Globus pallidus (tissue), 1 donor: ENCODE measurements around the gene RHBDF1.
"Not testable (repeated sequence)": the region's sequence is repeated elsewhere in the genome, so short reads cannot be mapped to it uniquely, and the experiment has no call there.

Experiments
- DNase-seq: peaks from one replicate; pipeline ENCODE4 v3.0.0-alpha.2; 2015; ENCODE audit warnings: low spot score

RHBDF1 gene

DNA sequence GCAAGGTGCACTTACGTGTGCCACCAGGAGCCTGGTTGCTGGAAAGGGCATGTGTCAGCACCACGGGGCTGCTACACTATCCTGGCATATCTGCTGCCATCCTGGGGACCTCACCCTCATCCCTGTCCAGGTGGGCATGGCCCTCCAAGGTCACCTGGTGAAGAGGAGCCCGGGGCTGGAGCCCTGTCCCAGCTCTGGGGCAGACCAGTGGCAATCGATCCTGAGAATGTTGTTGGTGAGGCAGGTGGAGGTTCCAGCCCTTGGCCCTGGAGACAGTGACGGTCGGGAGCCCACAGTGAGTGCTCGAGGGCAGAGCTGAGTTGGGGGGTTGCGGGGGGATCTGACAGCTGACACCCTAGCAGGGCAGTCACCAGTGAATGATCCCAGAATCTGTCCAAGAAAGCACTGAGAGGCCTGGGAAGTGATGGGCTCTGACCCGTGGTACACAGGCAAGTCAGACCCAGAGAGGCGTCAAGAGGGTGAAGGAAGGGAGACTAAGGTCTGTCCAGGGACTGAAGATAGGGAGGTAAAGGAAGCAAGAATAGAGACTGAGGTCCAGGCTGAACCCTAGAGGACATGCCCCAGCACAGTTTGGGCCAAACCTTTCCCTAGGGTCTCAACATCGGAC, 36.6 kb downstream of the RHBDF1 start:
- DNase-seq: no peak

- DNase-seq: peak; percentile 38
Observed at GRCh38 chr16:35011-35677, 37.3 kb downstream of the RHBDF1 start.

DNA sequence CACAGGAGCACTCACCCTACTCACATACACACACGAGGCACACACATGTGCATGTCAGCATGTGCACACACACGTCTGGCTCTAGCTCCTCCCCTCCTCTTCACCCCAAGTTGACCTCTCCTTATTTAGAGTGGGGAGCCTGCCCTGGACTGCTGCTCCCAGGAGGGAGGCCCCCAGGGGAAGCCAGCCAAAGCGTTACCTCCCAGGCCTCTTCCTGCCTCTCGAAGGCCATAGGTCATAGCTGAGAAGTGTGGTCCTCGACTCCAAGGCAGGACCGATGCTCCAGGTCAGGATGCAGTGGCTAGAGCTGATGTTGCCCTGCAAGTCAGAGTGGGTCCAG, 37.8 kb downstream of the RHBDF1 start:
- DNase-seq: no peak

DNA sequence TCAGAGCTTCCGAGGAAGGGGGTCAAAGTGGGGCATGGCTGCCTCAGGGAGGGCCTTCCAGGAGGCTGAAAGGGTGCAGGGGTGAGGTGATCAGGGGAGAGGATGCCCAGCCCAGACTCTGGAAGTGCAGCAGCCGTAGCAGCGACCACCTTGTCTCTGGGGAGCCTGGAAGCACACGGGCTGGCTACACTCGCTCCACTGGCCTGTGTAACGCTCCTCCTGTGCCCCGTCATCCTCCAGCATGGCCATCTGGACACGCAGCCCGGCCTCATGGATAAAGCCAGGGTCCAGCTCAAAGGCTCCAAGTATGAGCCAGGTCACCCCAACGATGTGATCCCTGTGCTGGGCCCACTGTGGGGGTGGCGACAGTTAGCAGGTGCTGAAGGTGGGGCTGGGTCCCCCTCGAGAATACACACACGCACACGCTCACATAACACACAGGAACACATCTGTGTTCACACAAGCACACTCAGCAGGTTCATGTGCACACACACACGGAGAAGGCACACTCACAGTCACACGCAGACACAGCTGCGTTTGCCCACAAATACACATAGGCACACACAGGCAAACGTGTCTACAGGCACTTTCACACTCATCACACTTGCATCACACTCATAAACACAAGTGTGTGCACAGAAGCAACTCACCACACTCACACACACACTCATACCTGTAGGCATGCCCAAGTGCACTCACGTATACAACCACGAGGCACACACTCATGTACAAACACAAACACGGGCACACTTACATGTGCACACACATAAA, 38.4 kb downstream of the RHBDF1 start:
- no peak for DNase-seq

DNA sequence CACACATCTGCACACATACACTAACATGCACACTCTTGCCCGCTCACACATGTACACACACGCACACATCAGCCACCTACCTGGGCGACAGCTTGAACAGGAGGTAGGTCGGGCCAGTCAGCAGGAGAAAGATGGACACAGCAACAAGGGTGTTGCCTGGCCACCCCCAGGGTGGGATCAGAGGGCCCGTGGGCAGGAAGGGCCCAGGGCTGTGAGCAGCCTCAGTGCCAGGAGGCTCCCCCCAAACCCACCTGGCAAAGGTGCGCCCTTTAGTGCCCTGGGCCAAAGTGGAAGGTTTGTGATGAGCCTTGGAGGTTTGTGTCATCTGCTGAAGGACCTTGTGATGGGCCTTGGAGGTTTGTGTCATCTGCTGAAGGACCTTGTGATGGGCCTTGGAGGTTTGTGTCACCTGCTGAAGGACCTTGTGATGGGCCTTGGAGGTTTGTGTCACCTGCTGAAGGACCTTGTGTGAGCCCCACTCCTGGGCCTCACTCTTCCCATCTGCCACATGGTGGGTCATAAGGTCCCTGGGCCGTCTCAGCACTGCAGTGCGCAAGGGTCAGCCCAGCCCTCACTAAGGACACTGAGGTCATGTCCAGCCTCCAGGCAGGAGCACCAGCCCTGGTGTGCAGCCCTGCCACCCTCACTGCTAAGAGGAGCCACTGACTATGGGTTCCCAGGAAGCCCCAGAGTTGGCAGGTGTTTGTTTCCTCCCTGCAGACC, 39.1 kb downstream of the RHBDF1 start:
- DNase-seq: not testable (repeated sequence)

DNA sequence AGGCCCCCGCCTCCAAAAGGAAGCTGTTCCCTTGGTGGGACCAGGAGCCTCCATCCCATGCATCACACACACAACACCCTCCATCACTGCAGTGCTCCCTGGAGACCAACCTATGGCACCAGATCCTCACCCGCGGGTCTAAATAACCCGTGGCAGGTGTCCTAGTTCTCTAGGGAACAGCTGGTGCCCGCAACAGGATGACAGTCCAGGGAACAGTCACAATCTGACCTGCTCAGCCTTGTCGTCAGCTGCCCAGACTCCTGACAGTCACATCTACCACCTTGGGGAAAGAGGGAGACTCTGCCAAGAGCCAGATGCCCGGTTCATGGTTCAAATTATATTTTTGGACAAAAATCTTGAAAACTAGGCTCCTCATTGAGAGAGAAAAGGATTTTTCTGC, 41.8 kb downstream of the RHBDF1 start:
- DNase-seq: not testable (repeated sequence)

GRCh38 chr16:25926-26348, 46.5 kb downstream of the RHBDF1 start:
- not testable (repeated sequence) for DNase-seq

DNA sequence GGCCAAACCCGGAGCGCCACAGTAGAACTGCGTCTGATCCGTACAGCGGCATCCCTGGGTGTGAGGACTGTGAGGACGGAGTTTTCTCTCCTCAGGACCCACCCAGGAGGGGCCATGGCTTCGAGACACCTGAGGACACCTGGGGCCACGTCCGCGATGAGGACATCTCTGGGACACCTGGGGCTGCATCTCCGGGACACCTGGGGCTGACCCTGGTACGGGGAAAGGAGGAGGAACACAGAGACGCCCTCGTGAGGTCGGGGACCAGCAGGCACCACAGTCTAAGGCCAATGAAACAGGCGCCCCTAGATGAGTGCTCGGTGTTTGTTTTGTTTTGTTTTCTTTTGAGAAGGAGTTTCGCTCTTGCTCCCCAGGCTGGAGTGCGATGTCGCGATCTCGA, 48.3 kb downstream of the RHBDF1 start:
- not testable (repeated sequence) for DNase-seq

DNA sequence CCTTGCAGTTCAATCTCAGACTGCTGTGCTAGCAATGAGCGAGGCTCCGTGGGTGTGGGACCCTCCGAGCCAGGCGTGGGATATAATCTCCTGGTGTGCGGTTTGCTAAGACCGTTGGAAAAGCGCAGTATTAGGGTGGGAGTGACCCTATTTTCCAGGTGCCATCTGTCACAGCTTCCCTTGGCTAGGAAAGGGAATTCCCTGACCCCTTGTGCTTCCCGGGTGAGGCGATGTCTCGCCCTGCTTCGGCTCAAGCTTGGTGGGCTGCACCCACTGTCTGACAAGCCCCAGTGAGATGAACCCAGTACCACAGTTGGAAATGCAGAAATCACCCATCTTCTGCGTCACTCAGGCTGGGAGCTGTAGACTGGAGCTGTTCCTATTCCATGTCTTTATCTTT, 51.5 kb downstream of the RHBDF1 start:
- not testable (repeated sequence) for DNase-seq

DNA sequence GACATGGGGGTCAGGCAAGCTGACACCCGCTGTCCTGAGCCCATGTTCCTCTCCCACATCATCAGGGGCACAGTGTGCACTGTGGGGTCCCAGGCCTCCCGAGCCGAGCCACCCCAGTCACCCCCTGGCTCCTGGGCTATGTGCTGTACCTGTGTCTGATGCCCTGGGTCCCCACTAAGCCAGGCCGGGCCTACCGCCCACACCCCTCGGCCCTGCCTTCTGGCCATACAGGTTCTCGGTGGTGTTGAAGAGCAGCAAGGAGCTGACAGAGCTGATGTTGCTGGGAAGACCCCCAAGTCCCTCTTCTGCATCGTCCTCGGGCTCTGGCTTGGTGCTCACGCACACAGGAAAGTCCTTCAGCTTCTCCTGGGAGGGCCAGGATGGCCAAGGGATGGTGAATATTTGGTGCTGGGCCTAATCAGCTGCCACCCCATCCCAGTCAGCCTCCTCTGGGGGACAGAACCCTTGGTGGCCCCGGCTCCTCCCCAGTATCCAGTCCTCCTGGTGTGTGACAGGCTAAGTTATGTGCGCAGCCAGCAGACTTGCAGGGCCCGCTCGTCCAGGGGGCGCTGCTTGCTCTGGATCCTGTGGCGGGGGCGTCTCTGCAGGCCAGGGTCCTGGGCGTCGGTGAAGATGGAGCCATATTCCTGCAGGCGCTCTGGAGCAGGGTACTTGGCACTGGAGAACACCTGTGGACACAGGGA, 55.2 kb downstream of the RHBDF1 start:
- DNase-seq: not testable (repeated sequence)

DNA sequence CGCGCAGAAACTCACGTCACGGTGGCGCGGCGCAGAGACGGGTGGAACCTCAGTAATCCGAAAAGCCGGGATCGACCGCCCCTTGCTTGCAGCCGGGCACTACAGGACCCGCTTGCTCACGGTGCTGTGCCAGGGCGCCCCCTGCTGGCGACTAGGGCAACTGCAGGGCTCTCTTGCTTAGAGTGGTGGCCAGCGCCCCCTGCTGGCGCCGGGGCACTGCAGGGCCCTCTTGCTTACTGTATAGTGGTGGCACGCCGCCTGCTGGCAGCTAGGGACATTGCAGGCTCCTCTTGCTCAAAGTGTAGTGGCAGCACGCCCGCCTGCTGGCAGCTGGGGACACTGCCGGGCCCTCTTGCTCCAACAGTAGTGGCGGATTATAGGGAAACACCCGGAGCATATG, 61.7 kb downstream of the RHBDF1 start:
- not testable (repeated sequence) for DNase-seq

DNA sequence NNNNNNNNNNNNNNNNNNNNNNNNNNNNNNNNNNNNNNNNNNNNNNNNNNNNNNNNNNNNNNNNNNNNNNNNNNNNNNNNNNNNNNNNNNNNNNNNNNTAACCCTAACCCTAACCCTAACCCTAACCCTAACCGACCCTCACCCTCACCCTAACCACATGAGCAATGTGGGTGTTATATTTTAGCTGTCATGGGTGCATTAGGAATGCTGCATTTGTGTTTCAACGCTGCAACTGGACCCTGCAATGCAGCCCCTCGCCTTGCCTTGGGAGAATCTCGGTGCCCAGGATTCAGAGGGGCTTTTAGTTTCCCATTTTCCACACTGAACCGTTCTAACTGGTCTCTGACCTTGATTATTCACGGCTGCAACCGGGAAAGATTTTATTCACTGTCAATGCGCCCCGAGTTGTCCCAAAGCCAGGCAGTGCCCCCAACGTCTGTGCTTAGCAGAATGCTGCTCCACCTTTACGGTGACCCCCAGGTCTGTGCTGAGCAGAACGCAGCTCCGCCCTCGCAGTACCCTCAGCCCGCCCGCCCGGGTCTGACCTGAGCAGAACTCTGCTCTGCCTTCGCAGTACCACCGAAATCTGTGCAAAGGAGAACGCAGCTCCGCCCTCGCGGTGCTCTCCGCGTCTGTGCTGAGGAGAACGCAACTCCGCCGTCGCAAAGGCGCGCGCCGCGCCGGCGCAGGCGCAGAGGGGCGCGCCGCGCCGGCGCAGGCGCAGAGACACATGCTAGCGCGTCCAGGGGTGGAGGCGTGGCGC, 62.3 kb downstream of the RHBDF1 start:
- no peak for DNase-seq
